Left lung (tissue), 10 donors: ENCODE data around the gene ETS2. TPM values are rescaled to one million over a fixed set of nuclear protein-coding genes. Genes with fewer than 3 reads are reported as not detected.
A peak's percentile ranks its signal among the peaks of the same experiment; 100 is the strongest.

Experiments used
- ATAC-seq: fragments of 200-7000 bp; cut with Tn5 transposase; one replicate; pipeline ENCODE4 v1.9.1; 2020; ENCODE audit warnings: moderate library complexity
- DNase-seq, 4 donors: peaks; one replicate each; pipeline ENCODE4 v3.0.0-alpha.2; 2013 to 2020
- H3K27ac ChIP-seq, 2 donors: fragments of 200-600 bp; sonication (generic) in 1 of 2; one replicate each; pipeline versions ENCODE4 v1.5.0 to v1.8.0; 2020 to 2021
- H3K27me3 ChIP-seq, 2 donors: fragments of 200-600 bp; sonication (generic) in 1 of 2; one replicate each; pipeline versions ENCODE4 v1.5.0 to v1.8.0; 2020 to 2021
- H3K36me3 ChIP-seq, 2 donors: fragments of 200-600 bp; sonication (generic) in 1 of 2; one replicate each; pipeline versions ENCODE4 v1.5.0 to v1.8.0; 2020 to 2021
- H3K4me1 ChIP-seq, 2 donors: fragments of 200-600 bp; one replicate each; pipeline ENCODE4 v1.8.0; 2021
- H3K4me3 ChIP-seq, 2 donors: fragments of 200-600 bp; sonication (generic) in 1 of 2; one replicate each; pipeline versions ENCODE4 v1.5.0 to v1.8.0; 2020 to 2021; ENCODE audit warnings: mild to moderate bottlenecking in 1 of 2
- H3K9me3 ChIP-seq, 2 donors: fragments of 200-600 bp; sonication (generic) in 1 of 2; one replicate each; pipeline versions ENCODE4 v1.5.0 to v1.8.0; 2020 to 2021
- CTCF ChIP-seq, 2 donors: fragments of 200-600 bp; sonication (generic) in 1 of 2; IDR thresholded peaks; one replicate each; pipeline versions ENCODE4 v1.5.0 to v1.8.0; 2021; ENCODE audit warnings: antibody characterized with exemption in 2 of 2
- intact Hi-C, 2 donors: fragments of 100-400 bp; cut with DNase I; formaldehyde crosslinking; loops; one replicate each; pipeline versions ENCODE4 v1.11.2 to v1.14.2; 2022
- polyA plus RNA-seq, 6 donors: library from polyadenylated mRNA; unstranded; fragments of 120-200 nt; gene quantifications; one replicate each; pipeline ENCODE4 v1.2.1, GENCODE V29; 2013; ENCODE audit not compliant: insufficient read length in 6 of 6
- total RNA-seq, 2 donors: library from RNA; stranded (reverse); fragmentation: NEBNext Ultra II Directional; extraction: Animal tissue kit (Norgen Biotek cat#: 25700); gene quantifications; one replicate each; pipeline ENCODE4 v1.2.1, GENCODE V29; 2021
- donor health status: DM: no; HTN: yes; CAD: no.
- donor health status: DM: no; HTN: no; CAD: no.

ETS2 gene
- total and polyA plus RNA-seq, 8 donors: 93.2 to 199 (median 158) TPM

GRCh38 chr21:38853421-38853919 is 47.7 kb downstream of the ETS2 start:
- intact Hi-C loops: no loop called here
- no peaks in the 10 kb centered on the region for H3K4me1 ChIP-seq
- no peak overlapping the region for H3K27ac ChIP-seq
- peak; percentile 68 for ATAC-seq
- H3K36me3 ChIP-seq: no peaks in the 10 kb centered on the region
- no peaks in the 10 kb centered on the region for H3K27me3 ChIP-seq
- TF ChIP-seq CTCF (IDR thresholded peaks at IDR 0.05): no peak
- H3K9me3 ChIP-seq: no peaks in the 10 kb centered on the region
- DNase-seq: peak in 1 of 4 donors; percentile 89
- H3K4me3 ChIP-seq: no peak overlapping the region

DNA sequence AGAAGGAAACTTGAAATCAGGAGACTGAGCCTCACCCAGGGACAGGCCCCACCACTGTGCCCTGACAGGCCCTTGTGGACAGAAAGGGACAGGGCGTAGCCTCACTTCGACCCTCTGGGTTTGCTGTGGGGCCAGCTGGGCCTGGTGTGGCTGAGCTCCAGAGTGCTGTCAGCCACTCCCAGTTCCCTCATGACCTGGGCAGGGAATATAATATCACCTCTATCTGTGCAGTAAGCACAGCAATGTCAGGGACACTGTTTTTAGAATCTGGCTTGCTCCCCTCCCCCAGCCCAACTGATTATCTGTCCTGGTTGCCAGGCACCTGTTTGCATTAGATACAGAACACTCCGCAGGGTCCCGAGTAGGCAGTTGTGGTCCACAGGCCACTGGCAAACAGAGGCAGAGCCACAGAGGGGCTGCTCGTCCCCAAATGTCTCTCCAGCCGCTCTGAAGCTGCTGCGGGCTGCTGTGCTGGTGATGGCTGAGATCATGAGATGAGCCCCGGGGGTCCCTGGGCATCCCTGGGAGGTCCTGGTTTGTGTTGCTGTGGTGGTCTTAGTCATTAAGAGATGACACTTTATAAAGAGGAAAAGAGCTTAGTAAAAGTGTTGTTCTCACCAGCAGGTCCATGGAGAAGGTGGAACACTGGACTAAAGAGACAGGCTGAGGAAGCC is 51.6 kb downstream of the ETS2 start:
- ATAC-seq (no peak), DNase-seq (no peak)
- no peak overlapping the region for H3K27ac ChIP-seq
- no peaks in the 10 kb centered on the region for H3K4me1 ChIP-seq
- no peaks in the 10 kb centered on the region for H3K36me3 ChIP-seq
- no peak for TF ChIP-seq CTCF (IDR thresholded peaks at IDR 0.05)
- no peaks in the 10 kb centered on the region for H3K27me3 ChIP-seq
- intact Hi-C loops: no loop called here
- H3K4me3 ChIP-seq: no peak overlapping the region
- H3K9me3 ChIP-seq: no peaks in the 10 kb centered on the region

DNA sequence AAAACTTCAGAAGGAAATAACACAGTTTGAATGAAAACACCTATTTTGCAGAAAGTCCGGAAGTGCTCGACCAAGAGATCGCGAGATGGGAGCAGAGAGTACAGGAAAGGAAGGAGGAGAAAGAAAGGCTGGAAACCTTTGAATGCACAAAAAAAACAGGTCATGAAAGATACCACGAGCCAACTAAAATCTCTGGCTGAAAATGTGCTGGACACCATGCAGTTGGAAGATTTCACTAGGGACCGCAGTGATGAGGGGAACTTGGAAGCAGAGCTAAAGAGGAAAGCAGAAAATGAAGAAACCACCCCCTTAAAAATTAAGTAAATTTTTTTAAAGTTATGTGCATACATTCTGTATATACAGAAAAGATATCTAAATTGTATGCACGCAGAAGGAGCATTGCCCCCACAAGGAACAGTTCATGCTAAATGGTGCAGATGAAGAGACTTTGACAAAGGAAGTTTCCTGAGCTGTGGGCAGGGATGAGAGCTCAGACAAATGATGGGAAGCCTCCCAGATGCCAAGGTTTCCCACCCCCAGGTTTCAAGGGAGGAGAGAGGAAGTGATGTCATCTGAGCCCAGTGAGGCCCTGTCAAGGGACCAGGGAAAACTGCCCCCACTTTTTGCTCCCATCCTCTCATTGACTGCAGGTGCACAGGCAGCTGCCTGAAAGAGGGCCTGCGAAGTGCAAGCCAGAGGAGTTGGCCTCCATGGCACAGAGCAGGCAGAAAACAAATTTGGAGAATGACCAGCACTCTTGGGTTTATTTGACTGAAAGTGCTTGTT is 52.5 kb downstream of the ETS2 start:
- intact Hi-C loops: no loop called here
- Histone ChIP-seq H3K27ac (no peak overlapping the region), H3K4me3 (no peak overlapping the region), H3K36me3 (no peaks in the 10 kb centered on the region), H3K4me1 (no peaks in the 10 kb centered on the region), H3K9me3 (no peaks in the 10 kb centered on the region), H3K27me3 (no peaks in the 10 kb centered on the region)
- ATAC-seq: no peak
- no peak for DNase-seq
- TF ChIP-seq CTCF (IDR thresholded peaks at IDR 0.05): no peak

GRCh38 chr21:38858812-38859205 is 53.1 kb downstream of the ETS2 start:
- H3K36me3 ChIP-seq: no peaks in the 10 kb centered on the region
- H3K9me3 ChIP-seq: no peaks in the 10 kb centered on the region
- TF ChIP-seq CTCF (IDR thresholded peaks at IDR 0.05): no peak
- H3K27ac ChIP-seq: no peak overlapping the region
- DNase-seq (no peak), ATAC-seq (no peak)
- no peaks in the 10 kb centered on the region for H3K27me3 ChIP-seq
- no peak overlapping the region for H3K4me3 ChIP-seq
- intact Hi-C loops: no loop called here
- no peaks in the 10 kb centered on the region for H3K4me1 ChIP-seq

- Histone ChIP-seq H3K4me1 (no peaks in the 10 kb centered on the region), H3K27me3 (no peaks in the 10 kb centered on the region), H3K4me3 (no peak overlapping the region), H3K9me3 (no peaks in the 10 kb centered on the region), H3K36me3 (no peaks in the 10 kb centered on the region), H3K27ac (no peak overlapping the region)
- intact Hi-C loops: no loop called here
- TF ChIP-seq CTCF (IDR thresholded peaks at IDR 0.05): no peak
- no peak for ATAC-seq
- DNase-seq: no peak
Measured at GRCh38 chr21:38859852-38860251, 54.1 kb downstream of the ETS2 start.
